NCI-H1048 (cell line): Measurements from ENCODE around the gene IMMP2L.

ENCODE experiments used
- DNase-seq: peaks from one replicate; lab custom pipeline; 2025; lab: John Stamatoyannopoulos, UW

The IMMP2L gene

GRCh38 chr7:111392294-111392693, 170.0 kb downstream of the IMMP2L start:
- DNase-seq, result no peak

GRCh38 chr7:111390000-111390399, 172.3 kb downstream of the IMMP2L start:
- no peak for DNase-seq

GRCh38 chr7:111388912-111389311, 173.4 kb downstream of the IMMP2L start:
- DNase-seq, result no peak

GRCh38 chr7:111388016-111388415, 174.3 kb downstream of the IMMP2L start:
- no peak for DNase-seq

- DNase-seq, result no peak
These were observed 178.0 kb downstream of the IMMP2L start for GRCh38 chr7:111384065-111384891.

GRCh38 chr7:111383133-111383532, 179.2 kb downstream of the IMMP2L start:
- DNase-seq, result no peak

- no peak for DNase-seq
These were observed 180.7 kb downstream of the IMMP2L start for GRCh38 chr7:111381590-111381989.

GRCh38 chr7:111380945-111381344, 181.3 kb downstream of the IMMP2L start:
- no peak for DNase-seq

- no peak for DNase-seq
These were observed 188.3 kb downstream of the IMMP2L start for GRCh38 chr7:111374027-111374426.

- no peak for DNase-seq
These were observed 190.9 kb downstream of the IMMP2L start for GRCh38 chr7:111371437-111371836.

- DNase-seq, result no peak
These were observed 192.3 kb downstream of the IMMP2L start for GRCh38 chr7:111370002-111370401.

- DNase-seq, result no peak
These were observed 193.8 kb downstream of the IMMP2L start for GRCh38 chr7:111368381-111369065.

GRCh38 chr7:111364413-111364812, 197.9 kb downstream of the IMMP2L start:
- no peak for DNase-seq

- DNase-seq, result no peak
These were observed 199.2 kb downstream of the IMMP2L start for GRCh38 chr7:111363099-111363498.

- no peak for DNase-seq
These were observed 199.7 kb downstream of the IMMP2L start for GRCh38 chr7:111362506-111363054.

- no peak for DNase-seq
These were observed 203.4 kb downstream of the IMMP2L start for GRCh38 chr7:111358915-111359314.

- DNase-seq, result no peak
These were observed 204.6 kb downstream of the IMMP2L start for GRCh38 chr7:111357691-111358090.

- no peak for DNase-seq
These were observed 205.4 kb downstream of the IMMP2L start for GRCh38 chr7:111356941-111357340.

- no peak for DNase-seq
These were observed 210.0 kb downstream of the IMMP2L start for GRCh38 chr7:111352319-111352718.

GRCh38 chr7:111346219-111346618, 216.1 kb downstream of the IMMP2L start:
- DNase-seq, result no peak

- no peak for DNase-seq
These were observed 219.3 kb downstream of the IMMP2L start for GRCh38 chr7:111343017-111343416.

- no peak for DNase-seq
These were observed 223.3 kb downstream of the IMMP2L start for GRCh38 chr7:111339006-111339405.

- no peak for DNase-seq
These were observed 229.3 kb downstream of the IMMP2L start for GRCh38 chr7:111333010-111333409.
